Testis (tissue), 3 donors: ENCODE measurements around the gene TMEM171. TPM values are rescaled to one million over a fixed set of nuclear protein-coding genes. Genes with fewer than 3 reads are reported as not detected.
A peak's percentile ranks its signal among the peaks of the same experiment; 100 is the strongest.

Source experiments
- DNase-seq: peaks from one replicate; pipeline ENCODE4 v3.0.0-alpha.2; 2019
- H3K27ac ChIP-seq, 2 donors: fragments of 200-600 bp; sonication (generic); one replicate each; pipeline ENCODE4 v1.5.1; 2019
- H3K27me3 ChIP-seq: fragments of 200-600 bp; sonication (generic); one replicate; pipeline ENCODE4 v1.5.1; 2019
- H3K36me3 ChIP-seq: fragments of 200-600 bp; sonication (generic); one replicate; pipeline ENCODE4 v1.5.1; 2017; ENCODE audit warnings: low read depth; ENCODE audit errors: missing control alignments
- H3K4me1 ChIP-seq: fragments of 200-600 bp; sonication (generic); one replicate; pipeline ENCODE4 v1.5.1; 2019
- H3K4me3 ChIP-seq, 2 donors: fragments of 200-600 bp; sonication (generic); one replicate each; pipeline ENCODE4 v1.5.1; 2017 to 2019
- H3K9me3 ChIP-seq: fragments of 200-600 bp; sonication (generic); one replicate; pipeline ENCODE4 v1.5.1; 2017
- POLR2A ChIP-seq: fragments of 450-650 bp; IDR thresholded peaks from one replicate; pipeline ENCODE4 v1.6.1; 2017; ENCODE audit warnings: antibody characterized with exemption, mild to moderate bottlenecking, moderate library complexity
- WGBS, 2 donors: methylation state at CpG; one replicate each; pipeline ENCODE4 v1.1.5; 2018; 5-methylcytosine and 5-hydroxymethylcytosine counted together
- intact Hi-C: fragments of 100-400 bp; cut with DNase I; formaldehyde crosslinking; loops from one replicate; pipeline ENCODE4 v1.15.1; 2023; ENCODE audit warnings: low total_unique reads
- polyA plus RNA-seq: library from polyadenylated mRNA; stranded (reverse); fragments of 350-450 nt; fragmentation: Illumina TruSeq; extraction: RNeasy Lipid Tissue Mini Kit (QIAGEN cat#74804); gene quantifications from one replicate; pipeline ENCODE4 v1.2.3, GENCODE V29; 2014; ENCODE audit warnings: low read depth, low replicate concordance; ENCODE audit not compliant: insufficient read depth
- total RNA-seq, 2 donors: library from RNA; depleted of rRNA; stranded (reverse); fragments of >200 nt; gene quantifications; one replicate each; pipeline ENCODE4 v1.2.3, GENCODE V29; 2016
- TF ChIP-seq, protein P1 (sequence below), 3 experiments: fragments of 450-650 bp in 2 of 3; fragments of 200-600 bp in 1 of 3; sonication (generic) in 1 of 3; IDR thresholded peaks; one replicate each; pipeline ENCODE4 v1.5.1; 2016 to 2019; ENCODE audit warnings: antibody characterized with exemption in 3 of 3, mild to moderate bottlenecking in 2 of 3, moderate library complexity in 1 of 3

TMEM171 gene
- total and polyA plus RNA-seq, 3 donors from 2014 or later, result 1.1 to 2.7 (median 1.7) TPM

DNA sequence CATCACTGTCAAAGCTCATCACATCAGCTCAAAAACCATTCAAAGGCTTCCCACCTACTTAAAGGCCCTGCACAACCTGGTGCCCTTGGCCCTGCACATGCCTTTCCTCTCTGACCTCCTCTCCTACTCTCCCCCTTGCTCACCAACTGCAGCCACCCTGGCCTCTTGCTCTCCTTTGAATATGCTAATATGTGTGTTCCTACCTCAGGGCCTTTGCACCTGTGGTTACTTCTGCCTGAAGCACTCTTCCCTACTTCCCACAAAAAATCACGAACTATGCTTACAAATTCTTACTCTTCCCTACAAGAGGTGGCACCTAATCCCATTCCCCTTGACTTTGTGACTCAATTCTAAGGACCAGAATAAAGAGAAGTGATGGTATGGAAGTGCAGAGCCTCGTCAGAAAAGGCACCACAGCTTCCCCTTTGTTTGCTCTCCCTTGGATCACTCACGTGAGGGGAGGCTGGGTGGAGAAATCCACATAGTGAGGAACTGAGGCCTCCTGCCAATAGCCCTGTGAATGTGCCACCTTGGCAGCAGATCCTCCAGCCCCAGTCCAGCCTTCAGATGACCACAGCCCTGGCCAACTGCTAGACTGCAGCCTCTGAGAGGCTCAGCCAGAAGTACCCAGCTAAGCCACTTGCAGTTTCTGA lies 3.2 kb upstream of the TMEM171 start:
- WGBS, 2 donors, result 80 to 92% methylated on average over 3 of the region's 3 CpGs
- no peaks in the 10 kb centered on the region for H3K36me3 ChIP-seq
- H3K4me3 ChIP-seq, result no peak overlapping the region
- TF ChIP-seq, protein P1, sequence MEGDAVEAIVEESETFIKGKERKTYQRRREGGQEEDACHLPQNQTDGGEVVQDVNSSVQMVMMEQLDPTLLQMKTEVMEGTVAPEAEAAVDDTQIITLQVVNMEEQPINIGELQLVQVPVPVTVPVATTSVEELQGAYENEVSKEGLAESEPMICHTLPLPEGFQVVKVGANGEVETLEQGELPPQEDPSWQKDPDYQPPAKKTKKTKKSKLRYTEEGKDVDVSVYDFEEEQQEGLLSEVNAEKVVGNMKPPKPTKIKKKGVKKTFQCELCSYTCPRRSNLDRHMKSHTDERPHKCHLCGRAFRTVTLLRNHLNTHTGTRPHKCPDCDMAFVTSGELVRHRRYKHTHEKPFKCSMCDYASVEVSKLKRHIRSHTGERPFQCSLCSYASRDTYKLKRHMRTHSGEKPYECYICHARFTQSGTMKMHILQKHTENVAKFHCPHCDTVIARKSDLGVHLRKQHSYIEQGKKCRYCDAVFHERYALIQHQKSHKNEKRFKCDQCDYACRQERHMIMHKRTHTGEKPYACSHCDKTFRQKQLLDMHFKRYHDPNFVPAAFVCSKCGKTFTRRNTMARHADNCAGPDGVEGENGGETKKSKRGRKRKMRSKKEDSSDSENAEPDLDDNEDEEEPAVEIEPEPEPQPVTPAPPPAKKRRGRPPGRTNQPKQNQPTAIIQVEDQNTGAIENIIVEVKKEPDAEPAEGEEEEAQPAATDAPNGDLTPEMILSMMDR (IDR thresholded peaks at IDR 0.05), result no peak
- TF ChIP-seq POLR2A, result no peak
- H3K27me3 ChIP-seq, result no peaks in the 10 kb centered on the region
- intact Hi-C loops, result no loop called here
- H3K27ac ChIP-seq, result no peak overlapping the region
- no peaks in the 10 kb centered on the region for H3K9me3 ChIP-seq
- H3K4me1 ChIP-seq, result no peaks in the 10 kb centered on the region
- DNase-seq, result no peak

DNA sequence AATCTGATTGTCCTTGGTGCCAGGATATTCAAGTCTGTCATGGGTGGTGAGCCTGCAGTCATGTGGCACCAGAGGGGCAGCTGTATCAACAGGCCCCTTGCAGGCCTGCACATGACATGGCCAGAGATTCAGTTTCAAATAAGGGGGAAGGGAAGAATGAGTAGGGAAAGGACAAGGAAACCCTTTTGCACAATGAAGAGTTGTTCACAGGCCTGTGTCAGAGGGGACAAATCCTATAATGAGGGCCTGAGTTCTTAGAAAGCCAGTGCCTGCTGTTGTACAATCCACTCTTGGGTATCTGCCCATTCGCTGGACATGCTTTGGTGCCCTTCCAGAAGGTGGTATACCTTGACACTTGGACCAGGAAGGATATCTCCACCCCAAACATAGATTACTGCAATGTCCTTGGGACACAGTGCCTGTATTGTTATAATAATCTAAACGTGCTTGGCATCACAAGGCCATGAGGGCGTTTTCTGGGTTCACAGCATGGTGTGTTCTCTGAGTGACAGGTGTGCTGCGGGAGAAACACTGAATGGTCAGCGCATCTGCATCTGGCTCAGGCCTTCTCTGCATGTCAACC lies 1.9 kb upstream of the TMEM171 start:
- no peaks in the 10 kb centered on the region for H3K36me3 ChIP-seq
- no peak overlapping the region for H3K4me3 ChIP-seq
- H3K27me3 ChIP-seq, result no peaks in the 10 kb centered on the region
- H3K27ac ChIP-seq, result no peak overlapping the region
- 61 to 66% methylated on average over 5 of the region's 5 CpGs for WGBS, 2 donors
- no peaks in the 10 kb centered on the region for H3K4me1 ChIP-seq
- intact Hi-C loops, result no loop called here
- DNase-seq, result no peak
- H3K9me3 ChIP-seq, result no peaks in the 10 kb centered on the region
- TF ChIP-seq, protein P1 (IDR thresholded peaks at IDR 0.05), result no peak
- no peak for TF ChIP-seq POLR2A

DNA sequence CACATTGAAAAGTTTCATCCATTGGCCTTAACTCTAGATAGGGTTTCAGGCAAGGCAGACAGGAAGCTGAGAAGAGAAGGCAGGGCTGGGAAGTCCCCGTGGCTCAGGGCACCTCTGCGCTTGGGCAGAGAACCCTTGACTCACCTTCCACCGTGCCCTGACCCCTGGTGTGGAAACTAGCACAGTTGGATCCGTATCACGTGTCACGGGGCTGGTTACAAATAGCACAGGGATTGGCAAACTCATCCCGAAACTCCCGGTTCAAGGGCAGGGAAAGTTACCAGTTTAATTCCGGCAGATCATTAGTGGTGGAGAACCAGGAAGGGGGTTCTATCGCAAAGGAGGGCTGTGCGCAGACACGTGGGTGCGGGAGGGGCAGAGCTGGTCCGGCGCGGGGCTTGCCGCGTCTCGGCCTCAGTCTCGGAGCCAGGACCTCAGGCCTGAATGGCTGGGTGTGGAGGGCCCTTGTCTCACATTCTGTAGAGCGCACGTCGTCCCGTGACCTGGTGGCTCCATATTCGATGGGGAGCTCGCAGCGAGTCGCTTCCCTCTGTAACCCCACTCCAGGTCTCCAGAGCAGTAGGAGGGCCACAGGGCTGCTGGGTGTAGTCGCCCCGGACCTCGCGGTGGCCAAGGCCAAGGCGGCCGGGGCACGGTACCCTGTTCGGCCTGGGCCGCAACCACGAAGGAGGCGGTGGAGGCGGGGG lies 771 bp upstream of the TMEM171 start:
- intact Hi-C loops, result no loop called here
- peak; percentile 33 for DNase-seq
- Histone ChIP-seq H3K9me3 (no peaks in the 10 kb centered on the region), H3K4me3 (peak overlapping the region; percentile 48 to 59), H3K27me3 (no peaks in the 10 kb centered on the region), H3K36me3 (no peaks in the 10 kb centered on the region), H3K27ac (peak overlapping the region in 1 of 2 donors; percentile 36), H3K4me1 (no peaks in the 10 kb centered on the region)
- TF ChIP-seq, protein P1 (IDR thresholded peaks at IDR 0.05), result no peak
- no peak for TF ChIP-seq POLR2A
- WGBS, 2 donors, result 23 to 60% methylated on average over 19 to 40 of the region's 40 CpGs

DNA sequence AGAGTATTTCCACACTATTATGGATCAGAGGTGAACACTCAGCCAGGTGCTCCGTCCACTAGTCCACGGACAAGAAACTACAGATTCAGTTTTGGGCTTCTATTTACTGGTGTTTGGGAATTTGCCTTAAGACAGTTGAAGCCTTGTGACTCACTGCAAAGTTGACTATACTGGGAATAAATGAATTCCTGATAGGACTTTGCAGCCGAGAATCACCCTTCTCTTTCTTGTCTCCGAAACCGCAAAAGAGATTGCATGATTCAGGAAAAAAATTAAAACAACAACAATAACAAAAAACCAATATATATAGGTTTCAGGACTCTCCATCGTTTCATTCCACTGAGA lies 716 bp downstream of the TMEM171 start:
- H3K36me3 ChIP-seq, result no peaks in the 10 kb centered on the region
- peak overlapping the region in 1 of 2 donors; percentile 48 for H3K4me3 ChIP-seq
- no peaks in the 10 kb centered on the region for H3K27me3 ChIP-seq
- H3K4me1 ChIP-seq, result no peaks in the 10 kb centered on the region
- TF ChIP-seq, protein P1 (IDR thresholded peaks at IDR 0.05), result no peak
- no peak for TF ChIP-seq POLR2A
- H3K9me3 ChIP-seq, result no peaks in the 10 kb centered on the region
- DNase-seq, result no peak
- intact Hi-C loops, result no loop called here
- WGBS, 2 donors, result 24 to 28% methylated on average over 6 of the region's 6 CpGs
- H3K27ac ChIP-seq, result no peak overlapping the region
